Activated CD4-positive, alpha-beta T cell treated with anti-CD3 and anti-CD28 coated beads, Interleukin-2, amount 50 U/mL, for 48 hours (primary cell): ENCODE measurements around the gene GALNT10.

Source experiments
- DNase-seq, 2 experiments: peaks; one replicate each; pipeline ENCODE4 v3.0.0-alpha.2; 2020

GALNT10 gene

DNA sequence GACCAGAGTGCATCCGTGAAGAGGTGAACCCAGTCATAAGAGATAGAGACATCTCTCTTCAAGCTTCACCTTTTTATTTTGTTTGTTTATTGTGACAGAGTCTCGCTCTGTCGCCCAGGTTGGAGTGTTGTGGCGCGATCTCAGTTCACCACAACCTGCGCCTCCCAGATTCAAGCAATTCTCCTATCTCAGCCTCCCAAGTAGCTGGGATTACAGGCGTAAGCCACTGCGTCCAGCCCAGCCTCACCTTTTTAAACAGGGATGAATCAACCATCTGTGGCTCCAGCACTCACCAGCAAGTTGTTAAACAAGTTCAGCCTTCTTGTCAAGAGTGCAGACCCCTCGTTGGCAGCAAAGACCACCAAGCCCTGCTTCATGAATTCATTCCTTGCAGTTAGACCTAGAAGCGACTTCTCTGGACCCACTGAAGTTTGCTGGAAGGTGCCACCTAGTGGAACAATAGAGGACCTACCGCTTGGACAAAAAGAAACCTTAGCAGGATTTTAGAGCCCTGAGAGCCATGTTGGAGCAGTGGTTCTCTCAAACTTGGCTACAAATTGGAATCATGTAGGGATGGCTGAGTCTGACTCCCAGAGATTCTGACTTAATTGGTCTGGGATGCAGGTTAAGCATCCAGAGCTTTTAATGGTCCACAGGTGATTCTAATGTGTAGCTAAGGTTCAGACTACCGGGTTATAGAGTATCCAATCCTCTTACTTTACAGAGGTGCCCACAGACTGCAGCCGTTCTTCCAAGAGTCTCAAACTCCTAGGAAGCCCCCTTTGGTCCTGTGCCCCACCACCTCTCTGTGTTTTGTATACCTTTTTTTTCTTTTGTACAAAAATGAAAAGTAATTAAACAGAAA is 10.5 kb upstream of the GALNT10 start:
- DNase-seq, result peak; percentile 12 to 21

DNA sequence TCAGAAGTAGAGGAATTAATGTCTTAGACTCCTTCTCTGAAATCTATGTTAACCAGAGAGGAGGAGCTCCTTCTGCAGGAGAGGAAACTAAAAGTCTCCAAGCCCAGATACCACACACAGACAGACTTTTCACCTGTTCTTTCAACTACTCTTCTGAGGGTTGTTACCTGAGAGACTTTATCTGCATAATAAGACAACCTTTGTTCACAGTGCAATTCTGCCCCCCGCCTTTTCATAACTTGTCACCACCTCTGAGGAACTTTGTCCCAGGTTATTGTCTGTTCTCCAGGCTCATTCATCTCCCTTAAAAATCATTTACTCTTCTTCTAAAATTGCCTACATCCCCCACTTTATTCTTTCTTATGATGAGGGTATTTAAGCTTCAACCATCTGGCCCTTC is 9.4 kb upstream of the GALNT10 start:
- DNase-seq, result no peak

DNA sequence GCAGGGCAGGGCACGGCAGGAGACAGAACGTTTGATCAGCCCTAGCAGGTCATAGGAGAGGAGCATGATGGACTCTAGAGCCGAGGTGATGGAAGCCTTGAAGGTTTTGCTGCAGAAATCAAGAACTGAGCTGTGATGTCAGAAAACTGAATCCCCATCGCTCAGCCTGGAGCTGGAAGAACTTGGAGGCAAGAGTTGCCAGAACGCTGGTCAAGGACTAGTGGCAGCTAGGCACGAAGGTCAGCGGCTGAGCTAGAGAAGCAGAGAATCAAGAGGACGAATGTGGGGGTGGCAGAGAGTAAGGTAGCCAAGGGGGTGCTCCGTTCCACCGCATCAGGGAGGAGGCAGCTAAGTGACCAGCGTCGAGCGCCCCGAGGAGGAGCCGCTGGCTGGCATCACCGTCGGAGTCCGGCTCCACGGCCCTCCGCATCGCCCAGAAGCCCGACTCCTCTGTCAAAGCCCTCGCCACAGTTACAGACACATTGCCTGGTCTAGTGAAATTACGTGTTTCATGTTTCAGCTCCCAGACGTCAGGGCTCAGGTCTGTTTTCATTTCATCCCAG is 1.2 kb upstream of the GALNT10 start:
- no peak for DNase-seq

GRCh38 chr5:154189819-154190594 is 526 bp upstream of the GALNT10 start:
- DNase-seq, result peak; percentile 78 to 79

GRCh38 chr5:154191467-154192261 is 1.1 kb downstream of the GALNT10 start:
- DNase-seq, result peak in 1 of 2 experiments; percentile 9

DNA sequence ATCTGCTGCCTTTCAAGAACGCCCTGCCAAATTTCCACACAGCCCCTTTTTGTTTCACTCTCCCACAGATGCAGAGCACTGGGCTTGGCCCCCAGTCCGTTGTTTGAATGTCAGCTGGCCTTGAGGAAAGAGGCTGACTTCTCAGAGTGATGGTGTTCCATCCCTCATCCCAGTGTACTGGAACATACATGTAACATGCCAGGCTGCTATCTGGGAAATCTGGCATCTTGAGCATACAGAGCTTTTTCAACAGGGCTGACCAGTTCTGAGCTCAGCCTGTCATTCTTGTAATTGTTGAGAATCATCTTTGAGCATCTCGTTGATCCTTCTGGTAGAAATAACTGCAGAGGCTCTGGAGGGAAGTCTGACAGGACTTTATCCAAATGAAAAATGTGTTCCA is 2.8 kb downstream of the GALNT10 start:
- DNase-seq, result no peak

GRCh38 chr5:154193701-154194121 is 3.2 kb downstream of the GALNT10 start:
- DNase-seq, result no peak

DNA sequence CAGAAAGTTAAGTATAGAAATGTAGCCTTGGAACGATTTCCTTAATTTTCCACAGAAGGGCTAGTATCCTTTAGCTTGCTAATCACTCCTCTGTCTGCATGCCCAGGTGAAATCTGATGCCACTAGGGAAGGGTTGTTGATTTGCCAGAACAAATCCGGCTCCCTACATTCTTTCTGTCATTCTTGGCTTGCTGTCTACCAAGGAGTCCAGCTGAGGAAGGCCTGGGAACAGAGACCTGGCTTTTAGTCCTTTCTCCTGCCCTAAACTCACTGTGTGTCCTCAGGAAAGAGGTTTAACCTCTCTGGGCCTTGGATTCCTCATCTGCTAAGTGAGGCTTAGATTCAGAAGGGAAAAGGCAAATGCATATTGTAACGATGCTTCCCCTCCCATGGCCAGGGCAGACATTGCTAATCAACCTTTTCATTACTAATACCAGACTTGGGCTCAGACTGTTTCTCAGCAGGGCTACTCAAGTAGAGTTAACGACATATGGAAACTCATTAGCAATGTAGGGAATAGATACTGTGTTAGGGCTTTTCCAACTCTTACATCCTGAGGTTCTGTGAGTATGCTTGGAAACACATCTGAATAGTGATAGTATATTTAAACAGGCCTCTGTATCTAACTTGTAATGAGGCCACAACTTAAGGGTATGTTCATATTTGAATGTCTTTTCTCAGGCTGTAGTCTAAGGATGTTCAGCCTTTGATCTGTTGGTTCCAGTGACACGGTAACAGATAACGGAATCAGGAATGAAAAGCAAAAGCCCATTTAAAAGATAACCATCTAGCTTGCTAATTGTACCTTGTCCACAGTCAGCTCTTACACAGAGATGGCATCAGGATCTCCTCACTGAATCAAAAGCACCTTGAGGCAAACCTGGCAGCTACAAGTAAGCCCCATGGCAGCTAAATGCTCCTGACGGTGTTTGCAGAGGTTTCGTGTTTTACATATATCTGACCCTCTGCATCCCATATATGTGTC is 4.1 kb downstream of the GALNT10 start:
- no peak for DNase-seq

DNA sequence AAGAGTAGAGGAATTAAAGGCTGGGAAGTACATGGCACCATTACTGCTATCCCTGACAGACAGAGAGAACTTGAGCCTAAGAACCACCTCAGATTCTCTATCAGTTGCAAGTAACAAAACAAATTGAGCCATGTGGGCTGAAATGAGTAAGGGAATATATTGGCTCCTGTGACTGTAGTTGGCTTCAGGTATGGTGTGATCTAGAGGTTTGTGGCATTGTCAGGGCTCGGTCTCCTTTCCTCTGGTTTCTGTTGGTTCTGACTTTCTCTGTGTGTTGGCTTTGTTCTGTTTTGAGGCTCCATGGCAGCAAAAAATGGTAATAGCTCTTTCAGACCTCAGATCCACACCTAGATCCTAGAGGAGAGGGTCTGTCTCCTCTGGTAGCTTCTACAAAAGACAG is 5.7 kb downstream of the GALNT10 start:
- no peak for DNase-seq

DNA sequence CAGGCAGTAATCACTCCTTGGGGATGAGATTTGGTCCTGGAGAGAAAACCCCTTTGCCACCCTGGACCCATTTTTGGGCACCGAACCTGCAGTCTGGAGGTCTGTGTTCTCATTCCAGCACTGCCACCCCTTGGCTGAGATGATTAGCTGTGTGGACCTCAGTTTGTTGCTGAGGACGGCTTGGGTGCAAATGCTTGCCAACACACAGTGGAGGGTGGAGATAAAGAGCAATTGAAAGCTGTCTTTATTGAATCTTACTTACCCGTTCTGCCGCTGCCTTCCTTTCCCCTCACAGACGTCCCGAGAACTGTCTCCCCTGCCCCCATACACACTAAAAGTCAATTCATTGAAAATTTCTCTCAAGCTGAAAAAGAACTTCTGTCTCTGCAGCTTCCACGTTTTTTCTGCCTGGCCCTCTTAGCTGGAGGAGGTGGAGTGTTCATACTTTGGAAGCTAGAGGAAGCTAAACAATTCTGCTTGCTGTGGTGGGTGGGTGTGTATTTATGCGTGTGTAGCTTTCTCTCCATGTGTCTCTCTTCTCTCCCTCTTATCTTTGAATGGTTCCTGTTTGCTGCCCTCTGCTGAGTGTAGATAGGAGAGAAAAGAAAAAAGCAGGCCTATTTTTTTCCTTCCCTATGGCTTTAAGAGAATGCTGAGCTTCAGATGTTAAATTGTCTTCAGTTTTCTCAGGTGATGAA is 6.6 kb downstream of the GALNT10 start:
- no peak for DNase-seq

DNA sequence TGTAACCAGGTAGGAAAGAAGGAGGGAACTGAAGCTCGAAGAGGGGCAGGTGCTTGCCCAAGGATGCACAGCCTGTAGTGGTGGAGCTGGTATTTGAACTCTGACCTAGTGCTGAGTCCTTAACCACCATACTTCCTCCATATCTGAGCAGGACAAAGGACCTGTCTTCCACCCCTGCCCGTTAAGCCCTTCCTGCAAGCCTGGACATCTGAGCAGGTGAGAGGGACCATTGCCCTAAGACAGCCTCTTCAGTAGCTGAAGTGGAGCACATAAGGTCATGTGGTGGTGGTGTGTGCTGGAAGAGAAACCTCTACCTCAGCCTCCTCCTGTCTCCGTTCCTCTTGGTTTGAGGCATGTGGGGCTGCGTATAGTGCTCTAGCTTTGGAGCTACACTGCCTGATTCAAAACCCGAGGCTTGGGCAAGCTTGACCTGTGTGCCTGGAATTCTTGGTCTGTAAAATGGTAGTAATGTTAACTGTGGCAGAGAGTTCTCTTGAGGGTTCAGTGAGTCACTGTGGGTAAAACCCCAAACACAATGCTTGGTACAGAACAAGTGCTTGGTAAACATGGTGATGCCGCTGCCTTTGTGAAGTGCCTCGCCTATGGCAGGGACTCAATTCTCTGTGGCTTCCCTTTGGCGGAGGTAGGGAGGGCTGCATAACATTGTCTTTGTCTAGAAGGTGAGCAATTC is 7.4 kb downstream of the GALNT10 start:
- peak; percentile 69 to 80 for DNase-seq

GRCh38 chr5:154198611-154199230 is 8.2 kb downstream of the GALNT10 start:
- DNase-seq, result no peak

DNA sequence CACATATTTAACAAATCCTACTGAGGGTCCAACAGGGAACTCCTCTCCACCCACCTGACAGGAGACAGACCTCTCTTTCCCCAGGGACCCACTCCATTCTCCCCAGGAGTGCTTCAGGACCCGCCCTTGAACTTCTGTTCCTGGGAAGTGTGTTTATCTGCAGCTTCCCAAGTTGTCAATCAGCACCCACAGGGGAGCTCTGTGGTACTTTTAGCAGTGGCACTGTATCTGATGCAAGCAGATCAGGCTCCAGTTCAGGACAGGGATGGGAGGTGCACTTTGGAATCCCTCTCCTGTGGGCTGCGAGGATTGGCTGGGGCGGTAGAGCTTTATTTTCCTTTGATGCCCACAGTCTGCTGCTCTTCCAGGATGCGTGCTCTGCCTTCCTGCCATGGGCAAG is 8.7 kb downstream of the GALNT10 start:
- DNase-seq, result no peak

GRCh38 chr5:154199671-154200220 is 9.2 kb downstream of the GALNT10 start:
- no peak for DNase-seq

- DNase-seq, result no peak
These were observed 9.7 kb downstream of the GALNT10 start for GRCh38 chr5:154200221-154200620.

GRCh38 chr5:154201108-154201769 is 10.7 kb downstream of the GALNT10 start:
- DNase-seq, result no peak

- peak; percentile 58 to 68 for DNase-seq
These were observed 12.1 kb downstream of the GALNT10 start for GRCh38 chr5:154202379-154203260.
